ENCODE results near the gene UROD.

UROD gene

DNA sequence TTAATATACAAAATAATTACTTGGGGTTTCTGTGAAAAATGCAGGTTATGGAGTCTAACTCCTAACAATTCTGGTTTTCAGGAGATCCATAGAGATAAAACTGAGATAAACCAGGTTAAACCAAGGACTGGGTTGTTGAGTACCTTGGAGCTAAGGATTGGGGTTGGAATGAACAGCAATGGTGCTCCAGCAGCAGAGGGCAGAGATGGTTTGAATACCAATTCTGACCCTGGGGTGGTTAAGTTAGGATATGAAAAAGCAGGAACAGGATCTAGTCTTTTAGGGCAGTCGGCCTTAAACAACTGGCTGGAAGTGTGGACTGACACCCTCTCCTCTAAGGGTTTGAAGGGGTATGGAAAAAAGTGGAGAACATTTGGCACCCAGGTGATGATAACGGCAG, 53.0 kb downstream of the UROD start:
- H3K9me3 Mint-ChIP-seq = no peaks in the 10 kb centered on the region
- no peak overlapping the region for H3K27ac Mint-ChIP-seq
- no peak for DNase-seq
- H3K4me1 Mint-ChIP-seq = no peaks in the 10 kb centered on the region
- no peaks in the 10 kb centered on the region for H3K36me3 Mint-ChIP-seq (ENCODE audit: low read depth)
- H3K4me3 Mint-ChIP-seq = no peak overlapping the region
- TF ChIP-seq, protein P1, sequence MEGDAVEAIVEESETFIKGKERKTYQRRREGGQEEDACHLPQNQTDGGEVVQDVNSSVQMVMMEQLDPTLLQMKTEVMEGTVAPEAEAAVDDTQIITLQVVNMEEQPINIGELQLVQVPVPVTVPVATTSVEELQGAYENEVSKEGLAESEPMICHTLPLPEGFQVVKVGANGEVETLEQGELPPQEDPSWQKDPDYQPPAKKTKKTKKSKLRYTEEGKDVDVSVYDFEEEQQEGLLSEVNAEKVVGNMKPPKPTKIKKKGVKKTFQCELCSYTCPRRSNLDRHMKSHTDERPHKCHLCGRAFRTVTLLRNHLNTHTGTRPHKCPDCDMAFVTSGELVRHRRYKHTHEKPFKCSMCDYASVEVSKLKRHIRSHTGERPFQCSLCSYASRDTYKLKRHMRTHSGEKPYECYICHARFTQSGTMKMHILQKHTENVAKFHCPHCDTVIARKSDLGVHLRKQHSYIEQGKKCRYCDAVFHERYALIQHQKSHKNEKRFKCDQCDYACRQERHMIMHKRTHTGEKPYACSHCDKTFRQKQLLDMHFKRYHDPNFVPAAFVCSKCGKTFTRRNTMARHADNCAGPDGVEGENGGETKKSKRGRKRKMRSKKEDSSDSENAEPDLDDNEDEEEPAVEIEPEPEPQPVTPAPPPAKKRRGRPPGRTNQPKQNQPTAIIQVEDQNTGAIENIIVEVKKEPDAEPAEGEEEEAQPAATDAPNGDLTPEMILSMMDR (IDR thresholded peaks at IDR 0.05) = no peak
- H3K27me3 Mint-ChIP-seq (ENCODE audit: low read depth, poor library complexity) = no peaks in the 10 kb centered on the region

Data from nephron progenitor cell (in vitro differentiated cells).